Sigmoid colon (tissue), 7 donors: ENCODE measurements around the gene THRA. TPM values are rescaled to one million over a fixed set of nuclear protein-coding genes. Genes with fewer than 3 reads are reported as not detected.
A peak's percentile ranks its signal among the peaks of the same experiment; 100 is the strongest.

Experiments used
- DNase-seq: peaks from one replicate; pipeline ENCODE4 v3.0.0-alpha.2; 2019
- H3K27ac ChIP-seq, 4 donors: fragments of 200-600 bp; sonication (generic); one replicate each; pipeline ENCODE4 v1.5.1; 2016 to 2019; ENCODE audit warnings: mild to moderate bottlenecking in 1 of 4
- H3K27me3 ChIP-seq, 3 donors: fragments of 200-600 bp; sonication (generic); one replicate each; pipeline ENCODE4 v1.5.1; 2019; ENCODE audit warnings: mild to moderate bottlenecking in 1 of 3
- H3K36me3 ChIP-seq, 4 donors: fragments of 200-600 bp; sonication (generic); one replicate each; pipeline ENCODE4 v1.5.1; 2016 to 2019
- H3K4me1 ChIP-seq, 4 donors: fragments of 200-600 bp; sonication (generic); one replicate each; pipeline ENCODE4 v1.5.1; 2017 to 2019
- H3K4me3 ChIP-seq, 4 donors: fragments of 200-600 bp; sonication (generic); one replicate each; pipeline ENCODE4 v1.5.1; 2017 to 2019; ENCODE audit warnings: mild to moderate bottlenecking in 2 of 4, moderate library complexity in 1 of 4
- H3K9me3 ChIP-seq, 4 donors: fragments of 200-600 bp in 3 of 4; sonication (generic) in 3 of 4; one replicate each; pipeline versions ENCODE4 v1.5.1 to v1.6.1; 2013 to 2019
- EP300 ChIP-seq, 4 donors: sonication (generic); formaldehyde crosslinking; IDR thresholded peaks; one replicate each; pipeline ENCODE4 v1.6.1; 2017; ENCODE audit warnings: antibody characterized with exemption in 4 of 4
- POLR2A ChIP-seq, 2 donors: fragments of 450-650 bp; IDR thresholded peaks; one replicate each; pipeline ENCODE4 v1.6.1; 2016; ENCODE audit warnings: antibody characterized with exemption in 2 of 2, mild to moderate bottlenecking in 2 of 2, moderate library complexity in 2 of 2
- POLR2AphosphoS5 ChIP-seq, 4 donors: sonication (generic); formaldehyde crosslinking; IDR thresholded peaks; one replicate each; pipeline ENCODE4 v1.6.1; 2017; ENCODE audit warnings: antibody characterized with exemption in 4 of 4
- WGBS, 2 donors: extraction: QIAGEN DNeasy Blood & Tissue Kit; methylation state at CpG; one replicate each; pipeline ENCODE4 v1.1.7; 2013; 5-methylcytosine and 5-hydroxymethylcytosine counted together
- intact Hi-C: fragments of 100-400 bp; cut with DNase I; formaldehyde crosslinking; loops from one replicate; pipeline ENCODE4 v1.15.1; 2023
- polyA plus RNA-seq, 3 donors: library from polyadenylated mRNA; stranded (reverse); fragments of 200-250 nt; gene quantifications; one replicate each; pipeline ENCODE4 v1.2.3, GENCODE V29; 2013
- total RNA-seq, 4 donors: library from RNA; depleted of rRNA; stranded (reverse); fragments of >200 nt; gene quantifications; one replicate each; pipeline ENCODE4 v1.1.0, GENCODE V29; 2016
- TF ChIP-seq, protein P1 (sequence below), 4 experiments: fragments of 450-650 bp in 3 of 4; fragments of 200-600 bp in 1 of 4; IDR thresholded peaks; one replicate each; pipeline ENCODE4 v1.5.1; 2016 to 2019; ENCODE audit warnings: antibody characterized with exemption in 4 of 4, mild to moderate bottlenecking in 3 of 4, moderate library complexity in 2 of 4
- donor health status: healthy with polysubstance abuse.
- donor health status: Bipolar disorder and iron deficiency.
- donor health status: healthy.

Gene THRA
- total and polyA plus RNA-seq, 7 donors, result 25.4 to 86.1 (median 78.8) TPM

DNA sequence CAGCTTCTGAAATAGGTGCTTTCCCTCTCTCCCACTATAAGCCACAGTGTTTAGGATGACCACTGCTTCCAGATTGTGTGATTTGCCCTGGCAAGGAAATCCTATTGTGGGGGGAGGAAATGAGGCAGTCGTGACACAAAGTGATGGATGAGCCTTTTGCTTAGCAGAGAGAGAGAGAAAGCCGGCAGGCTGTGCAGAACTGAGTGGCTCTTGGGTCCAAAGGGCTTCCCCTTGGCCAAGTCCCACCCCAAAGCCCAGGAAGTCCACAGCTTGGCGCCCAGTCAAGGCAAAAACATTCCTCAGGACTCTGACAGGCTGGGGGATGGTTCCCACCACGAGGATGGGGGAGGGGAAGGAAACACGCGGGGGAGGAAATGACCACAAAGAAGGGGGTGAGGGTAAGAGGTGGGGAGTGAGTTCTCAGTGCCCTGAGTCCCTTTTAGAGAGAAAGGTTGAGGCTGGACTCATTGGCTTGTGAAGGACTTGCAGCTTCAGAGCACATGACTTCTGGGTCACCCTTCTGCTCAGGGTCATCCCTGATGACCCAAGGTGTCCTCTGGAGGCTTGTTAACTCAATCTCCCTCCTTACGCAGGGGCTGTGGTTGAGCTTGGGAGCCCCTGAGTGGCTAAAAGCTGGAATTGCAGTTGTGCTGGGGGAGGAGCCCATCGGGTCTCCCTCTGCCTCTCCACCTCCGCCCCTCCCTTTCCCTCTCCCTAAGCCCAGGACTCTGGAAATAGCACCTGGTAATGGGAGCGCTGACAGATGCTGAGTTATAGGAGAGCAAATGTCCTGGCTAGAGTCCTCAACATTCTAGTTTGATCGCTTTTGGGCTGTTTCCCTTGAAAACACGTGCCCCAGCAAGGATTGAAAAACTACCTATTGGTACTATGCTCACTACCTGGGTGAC, 48.7 kb downstream of the THRA start:
- intact Hi-C loops, result loop anchor here (2.0 to 5.0 kb wide), 3 partner anchors 49 to 176 kb away; partner anchors contain the start of genes CDC6 and THRA
- H3K4me3 ChIP-seq, result peak overlapping the region in 2 of 4 donors; percentile 4 to 6

DNA sequence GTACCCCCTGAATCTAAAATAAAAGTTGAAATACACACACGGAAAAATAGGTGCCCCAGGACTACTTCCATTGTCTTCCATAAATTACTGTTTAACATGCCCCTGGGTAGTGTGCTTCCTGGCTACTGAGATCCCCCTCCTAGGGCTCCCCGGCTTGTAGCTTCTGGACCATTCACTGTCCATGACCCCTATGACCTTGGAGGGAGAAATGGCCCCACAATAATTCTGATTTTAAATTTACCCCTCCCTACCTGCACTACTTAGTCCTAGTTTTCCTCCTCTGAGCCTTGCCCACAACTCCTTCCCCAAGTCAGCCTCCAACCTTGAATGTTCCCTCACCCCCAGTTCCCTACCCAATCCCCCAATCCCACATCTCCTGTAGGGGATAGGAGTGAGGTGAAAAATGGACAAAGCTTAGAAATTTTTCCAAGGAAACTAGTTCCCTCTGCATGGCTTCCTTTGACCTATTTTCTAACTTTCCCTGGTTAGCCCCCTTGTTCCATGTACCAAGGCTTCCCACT, 49.5 kb downstream of the THRA start:
- Histone ChIP-seq H3K27ac (peak overlapping the region; percentile 97 to 100 (median 98)), H3K36me3 (no peaks in the 10 kb centered on the region), H3K4me1 (peaks cover 0 to 76% (median 68%) of the 10 kb centered on the region in 4 donors), H3K4me3 (peak overlapping the region in 1 of 4 donors; percentile 0), H3K27me3 (no peaks in the 10 kb centered on the region), H3K9me3 (no peaks in the 10 kb centered on the region)
- TF ChIP-seq POLR2A (IDR thresholded peaks at IDR 0.05) (no peak), POLR2AphosphoS5 (IDR thresholded peaks at IDR 0.05) (no peak), EP300 (IDR thresholded peaks at IDR 0.05) (no peak)
- TF ChIP-seq, protein P1, sequence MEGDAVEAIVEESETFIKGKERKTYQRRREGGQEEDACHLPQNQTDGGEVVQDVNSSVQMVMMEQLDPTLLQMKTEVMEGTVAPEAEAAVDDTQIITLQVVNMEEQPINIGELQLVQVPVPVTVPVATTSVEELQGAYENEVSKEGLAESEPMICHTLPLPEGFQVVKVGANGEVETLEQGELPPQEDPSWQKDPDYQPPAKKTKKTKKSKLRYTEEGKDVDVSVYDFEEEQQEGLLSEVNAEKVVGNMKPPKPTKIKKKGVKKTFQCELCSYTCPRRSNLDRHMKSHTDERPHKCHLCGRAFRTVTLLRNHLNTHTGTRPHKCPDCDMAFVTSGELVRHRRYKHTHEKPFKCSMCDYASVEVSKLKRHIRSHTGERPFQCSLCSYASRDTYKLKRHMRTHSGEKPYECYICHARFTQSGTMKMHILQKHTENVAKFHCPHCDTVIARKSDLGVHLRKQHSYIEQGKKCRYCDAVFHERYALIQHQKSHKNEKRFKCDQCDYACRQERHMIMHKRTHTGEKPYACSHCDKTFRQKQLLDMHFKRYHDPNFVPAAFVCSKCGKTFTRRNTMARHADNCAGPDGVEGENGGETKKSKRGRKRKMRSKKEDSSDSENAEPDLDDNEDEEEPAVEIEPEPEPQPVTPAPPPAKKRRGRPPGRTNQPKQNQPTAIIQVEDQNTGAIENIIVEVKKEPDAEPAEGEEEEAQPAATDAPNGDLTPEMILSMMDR (IDR thresholded peaks at IDR 0.05), result no peak
- WGBS, 2 donors, result 32 to 34% methylated on average over 2 of the region's 2 CpGs
- peak; percentile 60 for DNase-seq
- intact Hi-C loops, result loop anchor here (5.0 kb wide), 1 partner anchor 175 kb away; the partner anchor contains the start of gene CDC6

More for the DNA sequence above, 48.7 kb downstream of the THRA start:
- H3K9me3 ChIP-seq, result no peaks in the 10 kb centered on the region
- 1 to 2% methylated on average over 12 of the region's 12 CpGs for WGBS, 2 donors
- H3K27me3 ChIP-seq, result no peaks in the 10 kb centered on the region
- H3K36me3 ChIP-seq, result no peaks in the 10 kb centered on the region
- TF ChIP-seq, protein P1 (IDR thresholded peaks at IDR 0.05), result peak in 3 of 4 experiments; percentile 74 to 95 (median 85)
- TF ChIP-seq EP300 (IDR thresholded peaks at IDR 0.05), result peak in 3 of 4 donors; percentile 26 to 81 (median 72)
- peak; percentile 14 to 36 for TF ChIP-seq POLR2A (IDR thresholded peaks at IDR 0.05)
- TF ChIP-seq POLR2AphosphoS5 (IDR thresholded peaks at IDR 0.05), result peak; percentile 70 to 89 (median 86)
- peak overlapping the region; percentile 97 to 100 (median 98) for H3K27ac ChIP-seq
- peaks cover 0 to 84% (median 76%) of the 10 kb centered on the region in 4 donors for H3K4me1 ChIP-seq
- peak; percentile 99 for DNase-seq

DNA sequence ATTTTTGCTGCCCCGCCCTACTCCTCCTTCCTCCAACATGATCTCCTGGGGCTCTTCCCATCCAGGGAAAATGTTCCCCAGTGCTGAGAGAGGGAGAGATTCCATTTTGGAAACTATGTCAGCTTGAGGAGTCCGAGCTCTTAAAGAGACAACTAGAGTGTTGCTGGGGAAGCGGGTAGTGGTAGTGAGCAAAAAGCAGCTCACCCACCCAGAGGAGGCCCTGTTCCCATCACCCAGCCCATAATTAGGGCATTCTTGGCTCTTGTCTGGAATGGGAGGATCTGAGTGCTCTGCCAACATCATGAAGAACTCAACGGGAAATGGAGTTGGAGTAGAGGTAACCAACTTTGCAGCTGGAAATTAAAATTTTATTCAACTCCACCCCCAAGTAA, 49.9 kb downstream of the THRA start:
- intact Hi-C loops, result loop anchor here (1.0 to 5.0 kb wide), 4 partner anchors 9 to 175 kb away; partner anchors contain the start of genes CDC6 and MSL1
- peak; percentile 72 for DNase-seq

More for the DNA sequence above, 49.9 kb downstream of the THRA start:
- no peaks in the 10 kb centered on the region for H3K36me3 ChIP-seq
- 56 to 70% methylated on average over 4 of the region's 4 CpGs for WGBS, 2 donors
- no peaks in the 10 kb centered on the region for H3K27me3 ChIP-seq
- H3K27ac ChIP-seq, result peak overlapping the region; percentile 97 to 100 (median 98)
- peak overlapping the region in 2 of 4 donors; percentile 0 to 51 for H3K4me3 ChIP-seq
- H3K4me1 ChIP-seq, result peaks cover 0 to 71% (median 63%) of the 10 kb centered on the region in 4 donors
- TF ChIP-seq, protein P1 (IDR thresholded peaks at IDR 0.05), result no peak
- TF ChIP-seq POLR2A (IDR thresholded peaks at IDR 0.05), result no peak
- no peak for TF ChIP-seq POLR2AphosphoS5 (IDR thresholded peaks at IDR 0.05)
- no peak for TF ChIP-seq EP300 (IDR thresholded peaks at IDR 0.05)
- H3K9me3 ChIP-seq, result no peaks in the 10 kb centered on the region
